HL-60 (cell line): Measurements from ENCODE around the gene CTPS2.

Experiments
- CTCF ChIP-seq: IDR thresholded peaks from one replicate; pipeline ENCODE4 v1.5.1; 2011; ENCODE audit warnings: low read length, control low read depth, inconsistent platforms; ENCODE audit not compliant: insufficient read depth
- POLR2AphosphoS5 ChIP-seq: IDR thresholded peaks from 2 replicates; pipeline ENCODE4 v1.6.1; 2012; ENCODE audit warnings: low read depth

- TF ChIP-seq CTCF (no peak), POLR2AphosphoS5 (no peak)
These were observed 118.7 kb downstream of the CTPS2 start for GRCh38 chrX:16593801-16594200.
